Gastroesophageal sphincter (tissue), 4 donors: Measurements from ENCODE around the gene CACNB4. TPM values are rescaled to one million over a fixed set of nuclear protein-coding genes. Genes with fewer than 3 reads are reported as not detected.

ENCODE experiments used
- ATAC-seq: fragments of 150-250 bp; one replicate; pipeline ENCODE4 v1.9.1; 2016; ENCODE audit warnings: mild to moderate bottlenecking, moderate library complexity
- H3K27ac ChIP-seq, 4 donors: fragments of 200-600 bp; sonication (generic) in 3 of 4; 1 replicate in 3 of 4; 2 replicates in 1 of 4; pipeline ENCODE4 v1.5.1; 2016 to 2019
- H3K27me3 ChIP-seq: fragments of 200-600 bp; sonication (generic); one replicate; pipeline ENCODE4 v1.5.1; 2019
- H3K36me3 ChIP-seq, 2 donors: fragments of 200-600 bp; sonication (generic); one replicate each; pipeline ENCODE4 v1.5.1; 2019; ENCODE audit warnings: control low read depth in 1 of 2
- H3K4me1 ChIP-seq, 3 donors: fragments of 200-600 bp; sonication (generic); 1 replicate in 2 of 3; 2 replicates in 1 of 3; pipeline ENCODE4 v1.5.1; 2016 to 2019; ENCODE audit warnings: control low read depth in 2 of 3
- H3K4me3 ChIP-seq, 2 donors: fragments of 200-600 bp; sonication (generic); one replicate each; pipeline ENCODE4 v1.5.1; 2019; ENCODE audit warnings: mild to moderate bottlenecking in 1 of 2, moderate library complexity in 1 of 2
- H3K9me3 ChIP-seq, 3 donors: fragments of 200-600 bp; sonication (generic); one replicate each; pipeline ENCODE4 v1.5.1; 2017 to 2019; ENCODE audit warnings: control low read depth in 2 of 3
- CTCF ChIP-seq, 4 experiments: fragments of 200-600 bp in 2 of 4; fragments of 450-650 bp in 2 of 4; sonication (generic) in 1 of 4; IDR thresholded peaks; one replicate each; pipeline ENCODE4 v1.5.1; 2017 to 2019; ENCODE audit warnings: antibody characterized with exemption in 4 of 4, mild to moderate bottlenecking in 2 of 4, moderate library complexity in 2 of 4
- EP300 ChIP-seq: sonication (generic); formaldehyde crosslinking; IDR thresholded peaks from one replicate; pipeline ENCODE4 v1.6.1; 2017; ENCODE audit warnings: antibody characterized with exemption, mild to moderate bottlenecking
- POLR2A ChIP-seq, 2 donors: fragments of 450-650 bp; IDR thresholded peaks; one replicate each; pipeline ENCODE4 v1.6.1; 2017; ENCODE audit warnings: antibody characterized with exemption in 2 of 2, mild to moderate bottlenecking in 2 of 2, moderate library complexity in 1 of 2
- POLR2AphosphoS5 ChIP-seq: sonication (generic); formaldehyde crosslinking; IDR thresholded peaks from one replicate; pipeline ENCODE4 v1.6.1; 2017; ENCODE audit warnings: antibody characterized with exemption
- WGBS, 2 donors: methylation state at CpG; one replicate each; pipeline ENCODE4 v1.1.5; 2018; ENCODE audit warnings: low coverage in 1 of 2; 5-methylcytosine and 5-hydroxymethylcytosine counted together
- total RNA-seq, 4 donors: library from RNA; depleted of rRNA; stranded (reverse); fragments of >200 nt; gene quantifications; one replicate each; pipeline ENCODE4 v1.1.0, GENCODE V29; 2016

Gene CACNB4
- total RNA-seq, 4 donors from 2014 or later, result 1.4 to 5.4 (median 1.9) TPM

DNA sequence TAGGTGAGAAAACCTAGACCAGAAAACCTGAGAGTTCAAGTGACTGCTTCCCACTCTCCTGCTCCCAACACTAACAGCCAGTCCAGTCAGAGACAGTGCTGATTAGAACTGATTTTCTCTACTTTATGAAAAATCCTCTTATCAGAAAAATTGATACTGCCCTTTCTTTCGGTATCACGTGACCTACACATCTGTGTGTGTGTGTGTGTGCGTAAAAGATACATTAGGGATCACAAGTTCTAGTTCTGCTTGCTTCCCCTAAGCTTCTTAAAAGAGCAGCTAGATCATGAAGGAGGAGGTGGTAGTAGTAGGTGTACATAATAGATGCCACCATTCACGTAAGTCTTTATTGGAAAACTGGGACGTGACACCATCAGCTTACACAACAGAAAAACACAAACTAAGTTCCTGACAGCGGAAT lies 272.1 kb downstream of the CACNB4 start:
- 40 to 47% methylated on average over 6 of the region's 6 CpGs for WGBS, 2 donors
- no peaks in the 10 kb centered on the region for H3K9me3 ChIP-seq
- no peak for ATAC-seq
- H3K4me1 ChIP-seq, result peaks cover 3 to 57% (median 11%) of the 10 kb centered on the region in 3 donors
- TF ChIP-seq POLR2A (IDR thresholded peaks at IDR 0.05) (no peak), EP300 (no peak), POLR2AphosphoS5 (no peak), CTCF (IDR thresholded peaks at IDR 0.05) (no peak)
- no peaks in the 10 kb centered on the region for H3K27me3 ChIP-seq
- H3K27ac ChIP-seq, result peak overlapping the region in 3 of 4 donors; percentile 22 to 91 (median 91)
- H3K4me3 ChIP-seq, result peak overlapping the region; percentile 72 to 88
- H3K36me3 ChIP-seq, result no peaks in the 10 kb centered on the region

- Histone ChIP-seq H3K27ac (peak overlapping the region in 1 of 4 donors; percentile 4), H3K9me3 (no peaks in the 10 kb centered on the region), H3K36me3 (no peaks in the 10 kb centered on the region), H3K4me3 (no peak overlapping the region), H3K4me1 (peaks cover 3 to 57% (median 11%) of the 10 kb centered on the region in 3 donors), H3K27me3 (no peaks in the 10 kb centered on the region)
- no peak for ATAC-seq
- WGBS, 2 donors, result 72 to 75% methylated on average over 2 of the region's 2 CpGs
- TF ChIP-seq POLR2A (IDR thresholded peaks at IDR 0.05) (no peak), CTCF (IDR thresholded peaks at IDR 0.05) (no peak), EP300 (no peak), POLR2AphosphoS5 (no peak)
Measured at GRCh38 chr2:151824886-151825285, 274.0 kb downstream of the CACNB4 start.

- Histone ChIP-seq H3K4me3 (no peak overlapping the region), H3K27me3 (no peaks in the 10 kb centered on the region), H3K4me1 (peaks cover 3 to 53% (median 11%) of the 10 kb centered on the region in 3 donors), H3K9me3 (no peaks in the 10 kb centered on the region), H3K27ac (peak overlapping the region in 3 of 4 donors; percentile 17 to 29 (median 24)), H3K36me3 (no peaks in the 10 kb centered on the region)
- TF ChIP-seq POLR2A (IDR thresholded peaks at IDR 0.05) (no peak), CTCF (IDR thresholded peaks at IDR 0.05) (no peak), POLR2AphosphoS5 (no peak), EP300 (no peak)
- ATAC-seq, result no peak
- 28 to 42% methylated on average over 6 of the region's 6 CpGs for WGBS, 2 donors
Measured at GRCh38 chr2:151823651-151824050, 275.2 kb downstream of the CACNB4 start.

DNA sequence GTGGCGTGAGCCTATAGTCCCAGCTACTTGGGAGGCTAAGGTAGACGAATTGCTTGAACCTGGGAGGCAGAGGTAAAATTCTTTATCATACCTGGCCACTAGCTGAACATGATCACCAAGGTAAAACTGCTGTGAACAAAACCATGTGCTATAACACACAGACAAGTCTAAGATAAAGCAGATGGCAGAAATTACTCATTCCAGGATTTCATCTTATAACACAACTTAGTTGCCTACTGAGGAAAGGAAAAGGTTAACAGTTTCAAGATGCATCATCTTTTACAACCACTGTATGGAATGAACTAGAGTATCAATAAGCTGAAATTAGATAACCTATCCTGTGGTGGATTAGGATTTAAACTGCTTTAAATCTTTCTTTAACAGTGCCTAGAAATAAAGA lies 278.9 kb downstream of the CACNB4 start:
- Histone ChIP-seq H3K9me3 (no peaks in the 10 kb centered on the region), H3K27me3 (no peaks in the 10 kb centered on the region), H3K4me3 (no peak overlapping the region), H3K36me3 (peaks cover 0 to 3% of the 10 kb centered on the region in 2 donors), H3K4me1 (peaks cover 0 to 41% (median 8%) of the 10 kb centered on the region in 3 donors), H3K27ac (no peak overlapping the region)
- 80% methylated on average over 2 of the region's 2 CpGs; no CpG with 5 or more reads in 1 of the 2 donors for WGBS, 2 donors
- ATAC-seq, result no peak
- no peak for TF ChIP-seq EP300
- no peak for TF ChIP-seq POLR2A (IDR thresholded peaks at IDR 0.05)
- no peak for TF ChIP-seq POLR2AphosphoS5
- no peak for TF ChIP-seq CTCF (IDR thresholded peaks at IDR 0.05)

DNA sequence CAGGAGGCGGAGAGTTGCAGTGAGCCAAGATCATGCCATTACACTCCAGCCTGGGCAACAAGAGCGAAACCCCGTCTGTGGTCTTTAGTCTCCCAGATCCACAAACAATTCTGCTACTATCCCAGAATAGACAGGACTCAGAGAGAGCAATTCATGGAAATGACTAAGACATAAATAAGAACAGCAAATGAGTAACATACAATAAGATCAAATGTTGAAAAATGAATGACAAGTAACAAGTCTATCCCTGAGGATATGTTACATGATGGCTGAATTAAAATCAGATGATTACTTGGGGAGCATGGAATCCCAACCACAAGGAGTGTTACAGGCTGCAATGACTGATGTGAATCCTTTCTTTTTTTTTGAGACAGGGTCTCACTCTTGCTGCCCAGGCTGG lies 280.9 kb downstream of the CACNB4 start:
- Histone ChIP-seq H3K4me1 (peaks cover 0 to 22% (median 0%) of the 10 kb centered on the region in 3 donors), H3K4me3 (no peak overlapping the region), H3K9me3 (no peaks in the 10 kb centered on the region), H3K27me3 (no peaks in the 10 kb centered on the region), H3K36me3 (peaks cover 0 to 22% of the 10 kb centered on the region in 2 donors), H3K27ac (no peak overlapping the region)
- ATAC-seq, result no peak
- 95 to 100% methylated on average over 3 of the region's 3 CpGs for WGBS, 2 donors
- TF ChIP-seq POLR2AphosphoS5, result no peak
- no peak for TF ChIP-seq CTCF (IDR thresholded peaks at IDR 0.05)
- no peak for TF ChIP-seq POLR2A (IDR thresholded peaks at IDR 0.05)
